Upper lobe of right lung (tissue), 1 donor: ENCODE measurements around the gene CDH1. TPM values are rescaled to one million over a fixed set of nuclear protein-coding genes. Genes with fewer than 3 reads are reported as not detected.

Experiments used
- ATAC-seq: fragments of 200-7000 bp; cut with Tn5 transposase; one replicate; pipeline ENCODE4 v1.9.1; 2020; ENCODE audit warnings: mild to moderate bottlenecking, moderate library complexity
- DNase-seq: peaks from one replicate; pipeline ENCODE4 v3.0.0-alpha.2; 2020
- H3K27ac ChIP-seq: fragments of 200-600 bp; one replicate; pipeline ENCODE4 v1.8.0; 2022
- H3K27me3 ChIP-seq: fragments of 200-600 bp; one replicate; pipeline ENCODE4 v1.8.0; 2022; ENCODE audit warnings: mild to moderate bottlenecking
- H3K36me3 ChIP-seq: fragments of 200-600 bp; one replicate; pipeline ENCODE4 v1.8.0; 2022
- H3K4me1 ChIP-seq: fragments of 200-600 bp; one replicate; pipeline ENCODE4 v1.8.0; 2022
- H3K4me3 ChIP-seq: fragments of 200-600 bp; one replicate; pipeline ENCODE4 v1.8.0; 2022; ENCODE audit warnings: mild to moderate bottlenecking
- H3K9me3 ChIP-seq: fragments of 200-600 bp; one replicate; pipeline ENCODE4 v1.8.0; 2022
- intact Hi-C: fragments of 100-400 bp; cut with DNase I; formaldehyde crosslinking; loops from one replicate; pipeline ENCODE4 v1.11.0; 2022
- total RNA-seq: library from RNA; stranded (reverse); fragmentation: NEBNext Ultra II Directional; extraction: Animal tissue kit (Norgen Biotek cat#: 25700); gene quantifications from one replicate; pipeline ENCODE4 v1.2.1, GENCODE V29; 2021
- TF ChIP-seq, protein P1 (sequence below): fragments of 200-600 bp; IDR thresholded peaks from one replicate; pipeline ENCODE4 v1.8.0; 2022; ENCODE audit warnings: antibody characterized with exemption
- donor health status: DM: no; HTN: yes; CAD: no; lungs with severe emphysema.

The CDH1 gene
- total RNA-seq, 1 donor from 2014 or later: 128 TPM

DNA sequence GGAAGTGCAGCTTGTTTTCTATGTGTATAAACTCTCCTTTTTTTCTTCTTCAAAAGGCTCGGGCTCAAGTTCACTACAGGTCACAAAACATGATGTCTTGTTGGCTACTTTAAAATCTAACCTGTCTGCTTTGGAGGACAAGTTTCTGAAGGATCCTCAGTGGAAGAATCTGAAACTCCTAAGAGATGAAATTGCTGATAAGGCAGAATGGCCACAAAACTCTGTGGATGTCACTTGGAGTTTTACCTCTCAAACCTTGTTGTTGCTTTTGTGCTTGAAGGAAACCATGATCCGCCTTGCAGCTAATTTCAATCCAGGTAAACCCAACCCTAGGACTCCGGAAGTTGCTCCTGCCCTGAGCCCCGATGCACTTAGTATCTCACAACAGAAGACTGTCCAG lies 122.7 kb downstream of the CDH1 start:
- H3K4me3 ChIP-seq: no peak overlapping the region
- H3K9me3 ChIP-seq: no peaks in the 10 kb centered on the region
- DNase-seq (no peak), ATAC-seq (no peak)
- no peaks in the 10 kb centered on the region for H3K27me3 ChIP-seq
- no peak overlapping the region for H3K27ac ChIP-seq
- H3K36me3 ChIP-seq: peaks cover 37% of the 10 kb centered on the region
- intact Hi-C loops: no loop called here
- no peaks in the 10 kb centered on the region for H3K4me1 ChIP-seq
- TF ChIP-seq, protein P1, sequence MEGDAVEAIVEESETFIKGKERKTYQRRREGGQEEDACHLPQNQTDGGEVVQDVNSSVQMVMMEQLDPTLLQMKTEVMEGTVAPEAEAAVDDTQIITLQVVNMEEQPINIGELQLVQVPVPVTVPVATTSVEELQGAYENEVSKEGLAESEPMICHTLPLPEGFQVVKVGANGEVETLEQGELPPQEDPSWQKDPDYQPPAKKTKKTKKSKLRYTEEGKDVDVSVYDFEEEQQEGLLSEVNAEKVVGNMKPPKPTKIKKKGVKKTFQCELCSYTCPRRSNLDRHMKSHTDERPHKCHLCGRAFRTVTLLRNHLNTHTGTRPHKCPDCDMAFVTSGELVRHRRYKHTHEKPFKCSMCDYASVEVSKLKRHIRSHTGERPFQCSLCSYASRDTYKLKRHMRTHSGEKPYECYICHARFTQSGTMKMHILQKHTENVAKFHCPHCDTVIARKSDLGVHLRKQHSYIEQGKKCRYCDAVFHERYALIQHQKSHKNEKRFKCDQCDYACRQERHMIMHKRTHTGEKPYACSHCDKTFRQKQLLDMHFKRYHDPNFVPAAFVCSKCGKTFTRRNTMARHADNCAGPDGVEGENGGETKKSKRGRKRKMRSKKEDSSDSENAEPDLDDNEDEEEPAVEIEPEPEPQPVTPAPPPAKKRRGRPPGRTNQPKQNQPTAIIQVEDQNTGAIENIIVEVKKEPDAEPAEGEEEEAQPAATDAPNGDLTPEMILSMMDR: no peak

DNA sequence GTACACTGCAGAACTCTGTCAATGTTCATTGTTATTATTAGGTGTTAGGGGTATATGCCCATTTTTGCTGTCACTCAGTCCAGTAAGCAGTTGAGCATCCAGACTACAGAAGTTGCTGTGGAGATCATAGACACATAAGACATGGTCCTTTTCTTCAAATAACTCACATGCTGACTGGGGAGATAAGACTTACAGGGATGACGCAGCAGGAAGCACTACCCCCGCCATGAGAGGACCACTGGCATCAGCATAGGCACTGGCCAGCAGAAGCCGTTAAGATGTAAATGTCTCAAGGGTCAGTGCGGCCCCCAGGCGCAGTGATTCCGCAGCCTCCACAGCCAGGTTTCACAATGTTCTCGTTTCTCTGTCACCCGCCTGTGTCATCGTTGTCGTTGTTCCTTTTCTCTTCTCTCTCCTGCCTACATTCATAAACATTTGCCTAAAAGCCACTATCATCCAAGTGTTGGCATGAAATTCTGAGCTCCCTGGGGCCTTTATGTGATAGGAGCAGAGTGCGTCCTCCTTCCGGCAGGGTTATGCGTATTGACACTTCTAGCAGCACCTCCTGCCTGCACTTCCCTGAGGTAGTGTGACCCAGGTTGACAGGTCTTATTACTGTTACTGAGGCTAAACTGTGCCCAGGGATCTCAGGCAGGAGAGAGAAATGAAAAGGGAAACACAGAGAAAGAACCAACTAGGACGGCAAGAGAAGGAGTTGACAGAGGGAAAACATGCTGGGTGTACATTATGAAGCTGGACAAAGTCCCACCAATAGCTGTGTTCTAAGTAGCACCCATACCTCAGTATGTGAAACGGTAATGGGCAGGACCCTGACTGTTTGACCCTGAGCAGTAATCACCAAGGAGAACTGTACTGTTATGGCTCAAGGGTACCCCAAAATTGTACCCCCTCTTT lies 124.1 kb downstream of the CDH1 start:
- Histone ChIP-seq H3K9me3 (no peaks in the 10 kb centered on the region), H3K4me3 (no peak overlapping the region), H3K4me1 (no peaks in the 10 kb centered on the region), H3K27ac (no peak overlapping the region), H3K27me3 (no peaks in the 10 kb centered on the region), H3K36me3 (peaks cover 37% of the 10 kb centered on the region)
- no peak for DNase-seq
- intact Hi-C loops: no loop called here
- no peak for ATAC-seq
- TF ChIP-seq, protein P1: no peak

DNA sequence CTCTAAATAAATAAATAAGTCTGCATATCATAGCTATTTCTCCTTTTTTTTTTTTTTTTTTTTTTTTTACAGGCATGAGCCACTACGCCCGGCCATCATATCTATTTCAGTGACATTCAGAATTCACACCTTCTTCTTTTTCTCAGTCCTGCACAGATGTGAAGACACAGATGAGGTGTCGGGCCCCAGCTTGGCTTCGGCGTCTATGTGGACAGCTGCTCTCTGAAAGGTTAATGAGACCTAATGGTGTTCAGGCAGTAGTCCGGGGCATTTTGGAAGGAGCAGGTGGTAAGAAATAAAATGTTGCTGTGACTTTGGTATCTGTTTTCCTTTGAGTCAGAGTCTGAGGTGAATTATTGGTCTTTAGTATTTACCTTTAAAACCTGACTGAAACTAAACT lies 129.8 kb downstream of the CDH1 start:
- ATAC-seq (no peak), DNase-seq (no peak)
- Histone ChIP-seq H3K9me3 (no peaks in the 10 kb centered on the region), H3K27ac (no peak overlapping the region), H3K36me3 (peaks cover 43% of the 10 kb centered on the region), H3K27me3 (no peaks in the 10 kb centered on the region), H3K4me3 (no peak overlapping the region), H3K4me1 (no peaks in the 10 kb centered on the region)
- TF ChIP-seq, protein P1: no peak
- intact Hi-C loops: no loop called here

DNA sequence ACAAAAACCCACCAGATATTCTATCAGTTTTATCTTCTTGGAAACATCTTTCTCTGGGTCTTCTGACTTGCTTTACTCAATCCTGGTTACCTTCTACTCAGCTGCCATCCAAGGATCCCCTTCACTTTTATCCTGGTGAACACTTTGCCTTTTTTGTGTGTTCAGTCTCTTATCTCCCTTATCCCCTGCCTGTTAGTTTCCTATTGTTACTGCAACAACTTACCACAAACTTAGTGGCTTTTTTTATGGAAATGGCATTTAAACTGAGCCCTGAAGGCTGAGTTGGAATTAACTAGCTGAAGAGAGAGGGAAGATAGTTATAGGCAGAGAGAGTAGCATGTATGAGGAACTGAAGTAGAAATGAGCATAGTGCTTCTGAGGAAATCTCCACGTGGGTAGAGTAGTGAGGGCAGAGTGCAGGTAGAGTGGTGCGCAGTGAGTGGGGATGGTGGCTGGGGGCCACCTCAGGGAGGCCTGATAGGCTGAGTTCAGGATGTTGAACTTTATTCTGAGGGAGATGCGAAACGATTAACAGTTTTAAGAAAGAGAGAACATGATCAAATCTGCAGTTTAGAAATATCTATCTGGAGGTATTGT lies 132.5 kb downstream of the CDH1 start:
- H3K27ac ChIP-seq: no peak overlapping the region
- TF ChIP-seq, protein P1: no peak
- H3K27me3 ChIP-seq: no peaks in the 10 kb centered on the region
- ATAC-seq (no peak), DNase-seq (no peak)
- H3K4me3 ChIP-seq: no peak overlapping the region
- peaks cover 28% of the 10 kb centered on the region for H3K36me3 ChIP-seq
- intact Hi-C loops: no loop called here
- H3K4me1 ChIP-seq: no peaks in the 10 kb centered on the region
- no peaks in the 10 kb centered on the region for H3K9me3 ChIP-seq

DNA sequence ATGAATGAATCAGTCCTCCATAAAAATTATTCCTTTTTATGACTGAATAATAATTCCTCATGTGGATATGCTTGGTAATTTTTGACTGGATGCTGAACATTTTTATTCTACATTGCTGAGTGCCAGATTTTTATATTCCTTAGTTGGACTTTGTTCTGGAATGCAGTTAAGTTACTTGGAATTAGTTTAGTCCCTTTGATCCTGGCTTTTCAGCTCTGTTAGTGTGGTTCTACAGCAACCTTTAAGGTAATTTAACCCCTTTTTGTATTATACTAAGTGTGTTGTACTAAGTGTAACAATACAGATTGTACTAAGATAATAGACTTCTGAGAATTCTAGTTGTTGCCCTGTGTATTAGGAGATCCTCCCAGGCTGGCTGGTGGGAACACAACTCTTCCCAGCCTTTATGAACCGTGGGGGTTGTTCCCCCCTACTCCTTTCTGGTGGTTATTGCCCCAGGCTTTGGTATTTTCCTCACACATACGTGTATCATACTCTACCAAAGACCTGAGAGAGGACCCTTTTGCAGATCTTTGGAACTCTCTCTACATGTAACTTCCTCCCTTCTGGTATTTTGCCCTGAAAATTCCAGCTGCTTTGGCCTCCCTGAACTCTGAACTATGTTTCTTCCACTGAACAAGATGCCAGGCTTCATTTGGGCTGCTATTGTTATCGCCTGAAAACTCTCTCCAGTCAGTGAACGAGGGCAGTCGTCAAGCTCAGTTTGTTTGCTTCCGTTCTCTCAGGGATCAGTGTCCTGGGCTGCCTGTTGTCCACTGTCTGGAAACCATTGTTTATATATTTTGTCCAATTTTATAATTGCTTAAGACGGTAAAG lies 136.8 kb downstream of the CDH1 start:
- DNase-seq: no peak
- no peaks in the 10 kb centered on the region for H3K4me1 ChIP-seq
- ATAC-seq: no peak
- intact Hi-C loops: no loop called here
- no peak overlapping the region for H3K4me3 ChIP-seq
- H3K27me3 ChIP-seq: no peaks in the 10 kb centered on the region
- H3K9me3 ChIP-seq: no peaks in the 10 kb centered on the region
- TF ChIP-seq, protein P1: no peak
- no peak overlapping the region for H3K27ac ChIP-seq
- peaks cover 57% of the 10 kb centered on the region for H3K36me3 ChIP-seq
